Measurements from ENCODE around the gene DEGS2. TPM values are rescaled to one million over a fixed set of nuclear protein-coding genes. Genes with fewer than 3 reads are reported as not detected.

The DEGS2 gene
- total RNA-seq, 1 donor from 2014 or later = 1.3 TPM

- H3K27ac Mint-ChIP-seq = no peak overlapping the region
- H3K4me1 Mint-ChIP-seq (ENCODE audit: low read depth) = no peaks in the 10 kb centered on the region
- no peak for DNase-seq (ENCODE audit: low spot score, unreplicated experiment)
- TF ChIP-seq, protein P1, sequence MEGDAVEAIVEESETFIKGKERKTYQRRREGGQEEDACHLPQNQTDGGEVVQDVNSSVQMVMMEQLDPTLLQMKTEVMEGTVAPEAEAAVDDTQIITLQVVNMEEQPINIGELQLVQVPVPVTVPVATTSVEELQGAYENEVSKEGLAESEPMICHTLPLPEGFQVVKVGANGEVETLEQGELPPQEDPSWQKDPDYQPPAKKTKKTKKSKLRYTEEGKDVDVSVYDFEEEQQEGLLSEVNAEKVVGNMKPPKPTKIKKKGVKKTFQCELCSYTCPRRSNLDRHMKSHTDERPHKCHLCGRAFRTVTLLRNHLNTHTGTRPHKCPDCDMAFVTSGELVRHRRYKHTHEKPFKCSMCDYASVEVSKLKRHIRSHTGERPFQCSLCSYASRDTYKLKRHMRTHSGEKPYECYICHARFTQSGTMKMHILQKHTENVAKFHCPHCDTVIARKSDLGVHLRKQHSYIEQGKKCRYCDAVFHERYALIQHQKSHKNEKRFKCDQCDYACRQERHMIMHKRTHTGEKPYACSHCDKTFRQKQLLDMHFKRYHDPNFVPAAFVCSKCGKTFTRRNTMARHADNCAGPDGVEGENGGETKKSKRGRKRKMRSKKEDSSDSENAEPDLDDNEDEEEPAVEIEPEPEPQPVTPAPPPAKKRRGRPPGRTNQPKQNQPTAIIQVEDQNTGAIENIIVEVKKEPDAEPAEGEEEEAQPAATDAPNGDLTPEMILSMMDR (IDR thresholded peaks at IDR 0.05; ENCODE audit: unreplicated experiment) = no peak
- no peaks in the 10 kb centered on the region for H3K9me3 Mint-ChIP-seq (ENCODE audit: low read depth)
- peaks cover 10% of the 10 kb centered on the region for H3K36me3 Mint-ChIP-seq (ENCODE audit: insufficient read depth)
- H3K27me3 Mint-ChIP-seq = no peaks in the 10 kb centered on the region
- no peak overlapping the region for H3K4me3 Mint-ChIP-seq (ENCODE audit: low read depth)
Observed at GRCh38 chr14:100100032-100100703, 59.3 kb downstream of the DEGS2 start.

GRCh38 chr14:100098171-100098570, 61.3 kb downstream of the DEGS2 start:
- H3K27ac Mint-ChIP-seq = peak overlapping the region; percentile 82
- DNase-seq (ENCODE audit: low spot score, unreplicated experiment) = no peak
- no peaks in the 10 kb centered on the region for H3K27me3 Mint-ChIP-seq
- H3K36me3 Mint-ChIP-seq (ENCODE audit: insufficient read depth) = peaks cover 12% of the 10 kb centered on the region
- TF ChIP-seq, protein P1 (IDR thresholded peaks at IDR 0.05; ENCODE audit: unreplicated experiment) = no peak
- H3K4me1 Mint-ChIP-seq (ENCODE audit: low read depth) = no peaks in the 10 kb centered on the region
- no peaks in the 10 kb centered on the region for H3K9me3 Mint-ChIP-seq (ENCODE audit: low read depth)
- no peak overlapping the region for H3K4me3 Mint-ChIP-seq (ENCODE audit: low read depth)

DNA sequence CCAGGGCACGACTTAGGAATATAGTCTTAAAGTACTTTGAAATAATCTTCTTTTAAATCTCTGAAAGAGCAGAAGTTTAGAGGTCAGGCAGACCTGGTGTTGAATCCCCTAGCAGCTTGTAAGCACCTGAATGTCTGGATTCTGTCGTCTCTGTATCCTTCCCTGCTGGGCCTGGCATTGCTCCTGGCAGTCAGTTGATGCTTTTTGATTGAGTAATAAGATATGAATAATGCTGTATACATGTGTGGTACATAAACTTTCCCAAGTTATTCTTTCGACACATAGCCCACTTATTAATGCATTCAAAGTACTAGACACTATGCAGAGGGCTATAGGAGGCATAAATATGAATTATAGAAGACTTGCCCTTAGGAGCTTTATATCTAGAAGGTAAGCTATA, 62.8 kb downstream of the DEGS2 start:
- no peaks in the 10 kb centered on the region for H3K4me1 Mint-ChIP-seq (ENCODE audit: low read depth)
- peaks cover 12% of the 10 kb centered on the region for H3K36me3 Mint-ChIP-seq (ENCODE audit: insufficient read depth)
- H3K4me3 Mint-ChIP-seq (ENCODE audit: low read depth) = no peak overlapping the region
- H3K27ac Mint-ChIP-seq = no peak overlapping the region
- no peak for DNase-seq (ENCODE audit: low spot score, unreplicated experiment)
- H3K9me3 Mint-ChIP-seq (ENCODE audit: low read depth) = no peaks in the 10 kb centered on the region
- TF ChIP-seq, protein P1 (IDR thresholded peaks at IDR 0.05; ENCODE audit: unreplicated experiment) = no peak
- no peaks in the 10 kb centered on the region for H3K27me3 Mint-ChIP-seq

Small RNAs within 50 kb of the gene (microRNA-seq; reads per million reads assigned to microRNA genes)
- gene MIR151B (ENCODE audit: borderline number of aligned reads, unreplicated experiment) (23.9 reads per million, percentile 32 among the genes with 10 or more reads in this experiment), gene MIR342 (ENCODE audit: borderline number of aligned reads, unreplicated experiment) (5,219 reads per million, percentile 89 among the genes with 10 or more reads in this experiment)

Other genes starting within 250 kb of the DEGS2 start
- 207 and 216 TPM in 2 replicates for gene EVL, start 94.2 kb downstream of the DEGS2 start, total RNA-seq
- 86.6 and 90.2 TPM in 2 replicates for gene YY1, start 79.5 kb upstream of the DEGS2 start, total RNA-seq
- gene SLC25A29, start 146.8 kb upstream of the DEGS2 start, total RNA-seq = 236 and 238 TPM in 2 replicates
- not detected in 2 replicates for gene SLC25A47, start 163.7 kb upstream of the DEGS2 start, total RNA-seq
- 8.7 and 10.6 TPM in 2 replicates for gene WDR25, start 216.8 kb upstream of the DEGS2 start, total RNA-seq

All from progenitor cell of endocrine pancreas (in vitro differentiated cells).